NCI-H2029 treated with DMSO at 0.1 percent for 48 hours (cell line): ENCODE measurements around the gene ELOB.
"Not testable (repeated sequence)": the region's sequence is repeated elsewhere in the genome, so short reads cannot be mapped to it uniquely, and the experiment has no call there.

Source experiments
- DNase-seq: peaks from one replicate; lab custom pipeline; 2025; lab: John Stamatoyannopoulos, UW

Gene ELOB

GRCh38 chr16:2748757-2749455 is 28.2 kb downstream of the ELOB start:
- peak; percentile 91 for DNase-seq

- DNase-seq = no peak
Observed at GRCh38 chr16:2745961-2746360, 31.1 kb downstream of the ELOB start.

DNA sequence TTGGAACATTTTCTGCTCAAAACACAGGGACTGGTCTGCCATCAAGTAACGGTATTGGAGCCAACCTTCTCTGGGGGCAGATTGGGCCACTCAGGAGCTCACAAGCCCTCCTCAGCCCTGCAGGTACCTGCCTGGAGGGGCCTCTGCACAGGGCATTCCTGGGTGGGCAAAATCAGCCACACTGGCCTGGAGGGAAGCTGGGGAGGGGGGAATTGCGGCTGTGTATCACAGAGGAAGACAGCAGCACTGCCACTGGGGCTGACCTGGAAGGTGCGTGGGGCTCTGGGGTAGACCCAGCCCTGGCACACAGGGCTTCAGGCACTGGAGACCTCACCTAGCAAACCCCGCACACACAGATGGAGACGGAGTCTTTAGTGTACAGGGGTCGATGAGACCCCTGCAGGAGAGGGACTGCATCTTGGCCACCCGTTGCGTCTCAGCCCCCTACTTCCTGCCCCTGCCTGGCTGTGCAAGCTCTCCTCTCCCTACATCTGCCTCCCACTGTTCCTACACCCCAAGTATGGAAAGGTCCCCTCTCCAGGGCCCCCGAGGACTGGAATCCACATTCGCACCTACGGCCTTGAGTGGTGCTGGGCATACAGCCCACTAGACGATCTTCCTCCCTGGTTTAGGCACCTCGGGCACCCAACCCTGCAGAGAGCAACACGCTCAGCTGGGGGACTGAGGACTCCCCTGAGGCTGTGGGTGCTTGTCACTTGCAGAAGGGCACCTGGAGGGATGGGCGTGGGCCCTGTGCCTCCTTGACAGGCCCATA is 31.8 kb downstream of the ELOB start:
- no peak for DNase-seq

- DNase-seq = no peak
Observed at GRCh38 chr16:2744711-2745110, 32.4 kb downstream of the ELOB start.

- DNase-seq = no peak
Observed at GRCh38 chr16:2743007-2743810, 33.9 kb downstream of the ELOB start.

DNA sequence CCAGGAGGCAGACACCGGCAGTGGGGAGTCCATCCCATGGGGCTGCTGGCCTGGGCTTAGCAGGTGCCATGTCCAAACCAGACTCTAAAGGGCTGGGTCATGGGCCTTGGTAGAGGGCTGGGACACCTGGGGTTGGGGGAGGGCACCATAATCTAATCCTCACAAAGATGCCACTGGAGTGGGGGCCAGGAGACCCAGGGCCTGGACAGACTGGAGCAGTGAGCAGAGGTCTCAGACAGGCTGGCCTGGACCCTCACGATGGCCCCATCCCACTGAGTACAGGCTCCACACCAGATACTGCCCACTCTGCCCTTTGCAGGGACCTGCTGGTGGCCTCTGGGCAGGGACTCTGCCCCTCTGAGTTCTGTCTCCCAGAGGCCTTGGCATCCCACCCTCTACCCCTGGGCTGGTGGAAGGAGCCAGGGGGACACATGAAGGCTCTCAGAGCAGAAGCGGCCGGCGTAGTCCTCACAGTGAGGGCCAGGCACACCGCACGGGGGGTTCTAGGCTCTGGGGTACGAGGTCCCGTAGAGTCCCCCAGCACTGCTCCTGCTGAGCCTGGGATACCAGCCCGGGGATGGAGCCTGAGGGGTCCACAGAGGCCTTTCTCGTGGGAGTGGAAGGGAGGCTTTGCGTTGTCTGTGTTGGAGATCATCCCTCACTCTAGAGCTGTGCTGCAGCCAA is 34.6 kb downstream of the ELOB start:
- no peak for DNase-seq

DNA sequence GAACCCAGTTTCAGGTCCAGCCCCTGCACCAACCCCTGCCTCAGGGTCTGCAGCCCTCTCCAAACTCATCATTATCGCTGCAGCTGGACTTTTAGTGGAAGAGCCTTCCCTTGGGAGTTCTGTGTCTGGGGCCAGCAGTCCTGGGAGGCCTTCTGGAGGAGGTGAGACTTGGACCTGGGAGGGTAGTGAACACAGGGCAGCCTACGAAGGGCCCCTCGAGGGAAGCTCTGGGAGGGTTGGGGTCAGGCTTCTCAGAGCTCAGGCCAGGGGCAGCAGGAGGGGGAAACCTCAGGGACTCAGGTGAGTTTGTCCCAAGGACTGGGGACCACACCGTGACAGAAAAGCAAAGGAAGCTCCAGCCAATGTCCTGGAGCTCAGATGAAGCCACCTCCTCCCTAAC is 35.9 kb downstream of the ELOB start:
- DNase-seq = no peak

DNA sequence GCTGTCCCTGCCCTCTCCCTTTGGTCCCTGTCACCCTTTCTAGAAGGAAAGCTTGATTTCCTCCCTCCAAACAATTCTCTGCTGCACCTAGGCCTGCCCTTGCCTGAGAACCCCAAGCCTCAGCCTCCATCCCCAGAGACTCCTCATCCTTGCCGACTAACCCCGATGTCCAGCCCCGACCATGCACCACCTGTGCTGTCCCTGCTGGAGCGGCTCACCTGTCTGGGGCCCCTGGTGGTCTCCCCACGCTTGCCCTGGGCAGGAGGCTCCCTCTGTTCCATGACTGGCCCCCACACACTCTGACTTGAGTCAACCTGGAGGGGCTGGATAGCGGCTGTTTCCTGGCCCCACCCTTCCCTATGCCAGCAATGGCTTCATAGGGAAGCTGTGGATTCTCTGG is 36.6 kb downstream of the ELOB start:
- no peak for DNase-seq

DNA sequence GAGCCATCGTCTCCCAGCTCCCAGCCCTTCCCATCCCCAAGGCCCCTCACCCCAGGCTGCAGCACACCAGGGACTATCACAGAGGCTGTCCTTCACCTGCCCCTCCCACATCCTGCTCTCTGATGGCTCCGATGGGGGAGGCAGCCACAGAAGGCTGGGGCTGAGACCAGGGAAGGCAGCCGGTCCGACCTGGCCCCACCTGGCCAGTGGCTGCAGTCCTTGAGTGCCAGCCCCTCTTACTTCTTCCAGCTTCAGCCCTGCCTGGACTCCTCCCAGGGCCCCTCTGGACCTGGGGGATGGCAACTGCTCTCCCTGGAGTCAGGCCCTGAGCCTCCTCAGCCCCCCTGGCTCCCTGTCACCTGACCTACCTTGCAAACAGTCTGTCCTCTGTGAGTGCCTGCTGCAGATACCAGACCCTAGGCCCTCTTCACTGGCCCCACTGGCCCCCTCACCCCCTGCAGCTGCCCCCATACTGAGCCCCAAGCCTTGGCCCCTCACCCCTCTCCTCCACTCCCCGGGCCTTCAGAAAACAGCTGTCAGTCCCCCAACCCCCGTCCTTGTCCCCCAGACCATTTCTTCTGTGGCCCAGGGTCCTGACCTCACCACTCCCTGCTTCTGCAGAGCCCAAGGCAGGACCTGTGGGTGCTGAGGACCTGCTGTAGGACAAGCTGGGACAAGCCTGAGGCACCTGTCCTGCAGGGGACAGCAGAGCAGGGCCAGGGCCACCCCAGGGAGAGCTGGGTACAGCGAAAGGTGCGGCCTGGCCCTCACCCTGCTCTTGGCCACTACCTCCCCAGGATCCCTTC is 37.3 kb downstream of the ELOB start:
- DNase-seq = no peak

DNA sequence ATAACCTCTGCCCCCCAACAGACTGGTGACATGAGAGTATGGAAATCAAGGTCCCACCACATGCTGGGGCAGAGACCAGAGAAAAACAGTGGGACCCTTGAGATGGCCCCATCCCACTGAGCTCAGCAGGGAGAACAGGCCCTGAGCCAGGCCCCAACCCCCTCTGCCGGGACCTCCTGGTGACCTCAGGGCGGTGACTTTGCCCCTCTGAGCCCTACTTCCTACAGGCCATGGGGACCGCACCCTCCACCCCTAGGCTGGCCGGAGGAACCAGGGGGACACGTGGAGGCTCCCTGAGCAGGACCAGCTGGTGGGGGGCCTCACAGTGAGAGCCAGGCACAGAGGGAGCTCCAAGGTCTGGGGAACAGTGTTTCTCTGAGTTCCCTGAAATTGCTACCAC is 38.5 kb downstream of the ELOB start:
- DNase-seq = no peak

DNA sequence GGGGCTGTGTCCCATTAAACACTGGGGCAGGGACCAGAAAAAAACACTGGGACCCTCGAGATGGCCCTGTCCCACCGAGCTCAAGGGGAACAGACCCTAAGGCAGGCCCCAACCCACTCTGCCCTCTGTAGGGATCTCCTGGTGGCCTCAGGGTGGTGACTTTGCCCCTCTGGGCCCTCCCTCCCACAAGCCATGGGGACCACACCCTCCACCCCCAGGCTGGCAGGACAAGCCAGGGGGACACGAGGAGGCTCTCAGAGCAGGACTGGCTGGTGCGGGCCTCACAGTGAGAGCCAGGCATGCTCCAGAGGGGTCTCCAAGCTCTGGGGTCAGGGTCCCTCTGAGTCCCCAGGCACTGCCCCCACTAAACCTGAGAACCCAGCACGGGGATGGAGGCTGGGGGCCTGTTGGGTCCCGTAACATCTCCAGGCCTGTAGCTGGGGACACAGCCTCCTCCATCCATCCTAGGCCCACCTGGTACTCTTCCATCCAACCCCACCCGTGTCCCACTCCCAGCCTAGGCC is 39.1 kb downstream of the ELOB start:
- no peak for DNase-seq

GRCh38 chr16:2737238-2737605 is 39.9 kb downstream of the ELOB start:
- DNase-seq = no peak

DNA sequence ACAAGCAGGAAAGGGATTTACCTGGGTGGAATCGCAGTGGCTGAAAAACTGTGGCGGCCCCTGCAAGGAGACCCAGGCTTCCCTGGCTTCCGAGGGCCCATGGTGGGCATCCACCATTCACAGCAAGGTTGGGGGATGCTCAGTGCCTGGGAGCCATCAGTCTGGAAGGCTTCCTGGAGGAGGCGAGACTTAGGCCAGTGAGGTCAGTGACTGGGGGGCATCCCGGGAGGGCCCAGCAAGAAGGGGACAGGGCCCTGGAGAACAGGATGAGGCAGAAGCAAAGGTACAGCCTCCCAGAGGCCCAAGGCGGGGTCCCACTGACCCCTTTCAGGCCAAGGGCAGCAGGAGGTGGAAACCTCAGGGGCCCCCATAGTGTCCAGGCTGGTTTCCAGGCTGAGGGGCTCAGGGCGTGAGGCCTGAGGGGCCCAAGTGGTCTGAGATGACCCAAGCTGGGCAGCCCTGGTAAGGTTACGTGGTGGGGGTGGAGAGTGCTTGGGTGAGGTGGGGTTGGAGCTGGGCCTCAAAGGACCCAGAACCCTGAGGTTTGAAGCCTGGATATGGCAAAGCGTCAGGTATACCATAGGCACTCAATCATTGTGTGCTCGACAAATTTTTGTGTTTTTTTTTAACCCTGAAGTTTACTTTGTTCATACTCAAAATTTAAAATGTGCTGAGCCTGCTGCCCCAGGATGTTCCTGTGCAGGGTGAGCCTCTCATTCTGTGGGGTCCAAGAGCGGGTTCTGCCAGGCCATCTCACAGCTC is 40.4 kb downstream of the ELOB start:
- no peak for DNase-seq

DNA sequence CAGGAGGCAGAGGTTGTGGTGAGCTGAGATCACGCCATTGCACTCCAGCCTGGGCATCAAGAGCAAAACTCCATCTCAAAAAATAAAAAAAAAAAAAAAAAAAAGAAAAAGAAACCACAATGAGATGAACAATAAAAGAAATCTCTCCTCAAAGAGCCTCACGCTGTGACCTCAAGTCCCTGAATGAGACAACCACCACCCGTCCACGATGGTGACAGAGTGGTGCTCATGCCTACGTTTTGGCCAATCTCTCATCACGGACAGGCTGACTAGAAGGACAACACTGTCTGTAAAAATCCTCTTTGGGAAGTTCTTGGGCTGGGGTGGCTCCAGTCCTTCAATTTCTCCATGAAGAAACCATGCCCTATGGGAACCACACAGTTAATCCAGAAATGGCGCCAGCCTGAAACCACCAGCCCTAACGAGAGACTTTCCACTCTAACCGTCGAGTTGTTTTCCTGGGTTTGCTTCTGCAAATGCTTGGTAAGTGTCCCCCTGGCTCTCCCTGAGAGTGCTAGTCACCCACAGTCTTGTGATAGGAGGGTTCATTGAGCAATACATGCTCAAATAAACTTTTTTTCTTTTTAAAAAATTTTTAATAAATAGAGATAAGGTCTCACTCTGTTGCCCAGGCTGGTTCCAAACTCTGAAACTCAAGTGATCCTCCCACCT is 42.1 kb downstream of the ELOB start:
- DNase-seq = no peak

- DNase-seq = no peak
Observed at GRCh38 chr16:2728034-2728433, 49.0 kb downstream of the ELOB start.

GRCh38 chr16:2726923-2727322 is 50.2 kb downstream of the ELOB start:
- no peak for DNase-seq

GRCh38 chr16:2724816-2725348 is 52.2 kb downstream of the ELOB start:
- DNase-seq = no peak

DNA sequence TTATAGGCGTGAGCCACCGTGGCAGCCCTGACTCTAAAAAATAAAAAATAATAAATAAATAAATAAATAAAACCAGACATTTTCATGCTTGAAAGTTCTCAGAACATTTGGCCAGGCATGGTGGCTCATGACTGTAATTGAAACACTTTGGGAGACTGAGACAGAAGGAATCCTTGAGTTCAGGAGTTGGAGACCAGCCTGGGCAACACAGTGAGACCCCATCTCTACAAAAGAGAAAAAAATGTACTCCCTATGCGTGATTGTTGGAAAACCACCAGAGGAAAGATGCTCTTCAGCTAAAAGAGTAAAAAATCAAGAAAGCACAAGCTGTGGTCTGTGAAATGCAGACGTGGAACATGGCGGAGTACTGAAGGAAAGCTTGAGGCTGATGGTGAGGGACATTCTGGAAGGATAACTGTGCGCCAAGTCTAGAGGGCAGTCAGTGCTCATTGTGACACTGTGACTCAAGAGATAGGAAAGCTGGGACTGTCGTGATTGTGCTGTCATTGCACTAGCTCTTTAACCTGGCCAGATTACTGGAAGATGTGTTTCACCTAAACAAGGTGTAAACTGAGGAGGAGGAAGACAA is 52.9 kb downstream of the ELOB start:
- no peak for DNase-seq

DNA sequence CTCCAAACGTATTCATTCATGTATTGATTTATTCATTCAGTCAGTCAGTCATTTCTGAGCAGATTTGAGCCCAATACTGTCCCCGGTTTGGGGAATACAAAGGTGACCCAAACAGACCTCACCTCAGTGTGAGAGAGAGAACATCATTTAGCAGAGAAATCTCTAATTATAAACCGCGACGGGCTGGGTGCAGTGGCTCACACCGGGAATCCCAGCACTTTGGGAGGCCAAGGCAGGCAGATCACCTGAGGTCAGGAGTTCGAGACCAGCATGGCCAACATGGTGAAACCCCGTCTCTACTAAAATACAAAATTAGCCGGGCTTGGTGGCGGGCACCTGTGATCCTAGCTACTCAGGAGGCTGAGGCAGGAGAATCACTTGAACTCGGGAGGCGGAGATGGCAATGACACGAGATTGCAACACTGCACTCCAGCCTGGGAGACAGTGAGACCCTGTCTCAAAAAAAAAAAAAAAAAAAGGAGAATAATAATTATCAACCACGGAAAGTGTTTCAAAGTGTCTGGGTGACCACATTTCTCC is 55.4 kb downstream of the ELOB start:
- DNase-seq = not testable (repeated sequence)
